Neural cell (in vitro differentiated cells): ENCODE measurements around the gene PLCL2. TPM values are rescaled to one million over a fixed set of nuclear protein-coding genes. Genes with fewer than 3 reads are reported as not detected.

Experiments used
- H2AFZ ChIP-seq: fragments of 200-600, 300-800 bp; sonication (generic), shearing (Covaris generic); 2 replicates; pipeline ENCODE4 v1.6.0; 2014; ENCODE audit warnings: low read depth, mild to moderate bottlenecking, antibody characterized with exemption, low read length, moderate library complexity
- H3F3A ChIP-seq: fragments of 200-600 bp; shearing (Covaris generic); 2 replicates; pipeline ENCODE4 v1.6.1; 2016; ENCODE audit warnings: mild to moderate bottlenecking, moderate library complexity, mixed read lengths, antibody characterized with exemption, low read length; ENCODE audit not compliant: insufficient read depth, poor library complexity, severe bottlenecking
- H3K27ac ChIP-seq: fragments of 200-600, 300-800 bp; sonication (generic), shearing (Covaris generic); 2 replicates; pipeline ENCODE4 v1.5.1; 2014; ENCODE audit warnings: mild to moderate bottlenecking, low read length, moderate library complexity
- H3K27me3 ChIP-seq: fragments of 300-800, 200-600 bp; sonication (generic), shearing (Covaris generic); 2 replicates; pipeline ENCODE4 v1.6.0; 2014; ENCODE audit warnings: mild to moderate bottlenecking, low read depth, low read length, moderate library complexity; ENCODE audit not compliant: insufficient read depth
- H3K36me3 ChIP-seq: fragments of 300-800, 200-600 bp; sonication (generic), shearing (Covaris generic); 2 replicates; pipeline ENCODE4 v1.5.1; 2014; ENCODE audit warnings: mild to moderate bottlenecking, antibody characterized with exemption, low read length, moderate library complexity; ENCODE audit not compliant: insufficient read depth
- H3K4me2 ChIP-seq: fragments of 300-800, 200-600 bp; sonication (generic), shearing (Covaris generic); 2 replicates; pipeline ENCODE4 v1.6.0; 2014; ENCODE audit warnings: mild to moderate bottlenecking, low read length
- H3K4me3 ChIP-seq: fragments of 300-800, 200-600 bp; sonication (generic), shearing (Covaris generic); 2 replicates; pipeline ENCODE4 v1.5.1; 2014; ENCODE audit warnings: mild to moderate bottlenecking, low read length, moderate library complexity
- H3K79me2 ChIP-seq: fragments of 200-600 bp; shearing (Covaris generic); replicated peaks from 2 replicates; pipeline ENCODE4 v1.6.0; 2014; ENCODE audit warnings: mild to moderate bottlenecking, low read length, moderate library complexity; ENCODE audit not compliant: insufficient read depth
- H3K9ac ChIP-seq: fragments of 300-800, 200-600 bp; sonication (generic), shearing (Covaris generic); 2 replicates; pipeline ENCODE4 v1.6.1; 2016; ENCODE audit warnings: mild to moderate bottlenecking, low read length, mixed read lengths
- H3K9me2 ChIP-seq: fragments of 200-600 bp; shearing (Covaris generic); 2 replicates; pipeline ENCODE4 v1.6.1; 2016; ENCODE audit warnings: mild to moderate bottlenecking, low read length, mixed read lengths; ENCODE audit not compliant: insufficient read depth
- H3K9me3 ChIP-seq: fragments of 200-600, 300-800 bp; sonication (generic), shearing (Covaris generic); 2 replicates; pipeline ENCODE4 v1.6.1; 2016; ENCODE audit warnings: mild to moderate bottlenecking, mixed run types, low read length, moderate library complexity, mixed read lengths
- H4K20me1 ChIP-seq: fragments of 200-600 bp; shearing (Covaris generic); 2 replicates; pipeline ENCODE4 v1.6.1; 2016; ENCODE audit warnings: mild to moderate bottlenecking, mixed run types; ENCODE audit not compliant: insufficient read depth
- CTCF ChIP-seq: fragments of 450-650 bp; IDR thresholded peaks from 2 replicates; pipeline ENCODE4 v1.5.1; 2014; ENCODE audit warnings: antibody characterized with exemption, mild to moderate bottlenecking, moderate library complexity; ENCODE audit not compliant: poor library complexity, severe bottlenecking
- EP300 ChIP-seq: fragments of 450-650 bp; conservative IDR thresholded peaks from 2 replicates; pipeline ENCODE4 v1.6.1; 2014; ENCODE audit warnings: antibody characterized with exemption, mild to moderate bottlenecking, moderate library complexity; ENCODE audit not compliant: poor library complexity, severe bottlenecking
- EZH2 ChIP-seq: fragments of 200-600, 300-800 bp; shearing (Covaris generic), sonication (generic); IDR thresholded peaks from 2 replicates; pipeline ENCODE4 v1.6.1; 2014; ENCODE audit warnings: antibody characterized with exemption, low read length, borderline replicate concordance, mild to moderate bottlenecking; ENCODE audit not compliant: insufficient read depth, poor library complexity, severe bottlenecking
- MXI1 ChIP-seq: fragments of 450-650 bp; conservative IDR thresholded peaks from 2 replicates; pipeline ENCODE4 v1.6.1; 2014; ENCODE audit warnings: antibody characterized with exemption, mild to moderate bottlenecking; ENCODE audit not compliant: poor library complexity, severe bottlenecking
- POLR2AphosphoS5 ChIP-seq: IDR thresholded peaks from 2 replicates; pipeline ENCODE4 v1.6.1; 2012
- RAD21 ChIP-seq: fragments of 450-650 bp; conservative IDR thresholded peaks from 2 replicates; pipeline ENCODE4 v1.6.1; 2014; ENCODE audit warnings: antibody characterized with exemption, mild to moderate bottlenecking, moderate library complexity
- REST ChIP-seq: IDR thresholded peaks from 2 replicates; pipeline ENCODE4 v1.6.1; 2012; ENCODE audit warnings: borderline replicate concordance
- SMC3 ChIP-seq: fragments of 450-650 bp; conservative IDR thresholded peaks from 2 replicates; pipeline ENCODE4 v1.6.1; 2014; ENCODE audit warnings: antibody characterized with exemption, mild to moderate bottlenecking, moderate library complexity; ENCODE audit not compliant: poor library complexity
- TAF1 ChIP-seq: IDR thresholded peaks from 2 replicates; pipeline ENCODE4 v1.6.1; 2012; ENCODE audit warnings: low read depth
- polyA plus RNA-seq: library from polyadenylated mRNA; depleted of rRNA; stranded (reverse); fragments of >200 nt; gene quantifications from 2 replicates; pipeline ENCODE4 v1.2.3, GENCODE V29; 2014

The PLCL2 gene
- polyA plus RNA-seq, 1 donor from 2014 or later, result 69.8 TPM

GRCh38 chr3:17110660-17111396 lies 226.1 kb downstream of the PLCL2 start:
- Histone ChIP-seq H3K79me2 (no peaks in the 10 kb centered on the region), H3K9ac (no peak overlapping the region), H3K27ac (no peak overlapping the region), H2AFZ (no peak overlapping the region), H3F3A (no peaks in the 10 kb centered on the region), H3K36me3 (no peaks in the 10 kb centered on the region), H3K4me2 (no peak overlapping the region), H3K9me2 (no peaks in the 10 kb centered on the region), H4K20me1 (no peaks in the 10 kb centered on the region), H3K27me3 (no peaks in the 10 kb centered on the region), H3K9me3 (no peaks in the 10 kb centered on the region), H3K4me3 (no peak overlapping the region)
- TF ChIP-seq REST (no peak), POLR2AphosphoS5 (no peak), EZH2 (no peak), SMC3 (no peak), RAD21 (no peak), MXI1 (no peak), CTCF (no peak), TAF1 (no peak), EP300 (no peak)

- Histone ChIP-seq H4K20me1 (no peaks in the 10 kb centered on the region), H2AFZ (no peak overlapping the region), H3K9me3 (no peaks in the 10 kb centered on the region), H3K36me3 (no peaks in the 10 kb centered on the region), H3K9ac (no peak overlapping the region), H3K4me2 (no peak overlapping the region), H3K4me3 (no peak overlapping the region), H3K27ac (no peak overlapping the region), H3K9me2 (no peaks in the 10 kb centered on the region), H3F3A (no peaks in the 10 kb centered on the region), H3K27me3 (no peaks in the 10 kb centered on the region), H3K79me2 (no peaks in the 10 kb centered on the region)
- TF ChIP-seq CTCF (no peak), POLR2AphosphoS5 (no peak), SMC3 (no peak), TAF1 (no peak), REST (no peak), EP300 (no peak), EZH2 (no peak), RAD21 (no peak), MXI1 (no peak)
Measured at GRCh38 chr3:17111586-17111985, 226.8 kb downstream of the PLCL2 start.
